Endodermal cell (in vitro differentiated cells): ENCODE data around the gene GP2. TPM values are rescaled to one million over a fixed set of nuclear protein-coding genes. Genes with fewer than 3 reads are reported as not detected.

Experiments
- DNase-seq: peaks from one replicate; pipeline ENCODE4 v3.0.0-alpha.2; 2017
- H3K27ac ChIP-seq: 2 replicates; pipeline ENCODE4 v1.5.1; 2013; ENCODE audit warnings: mild to moderate bottlenecking, low read depth, low read length, moderate library complexity
- H3K27me3 ChIP-seq: 2 replicates; pipeline ENCODE4 v1.6.1; 2013; ENCODE audit warnings: mild to moderate bottlenecking, low read length, moderate library complexity; ENCODE audit not compliant: insufficient read depth, control insufficient read depth, poor library complexity, severe bottlenecking
- H3K36me3 ChIP-seq: 2 replicates; pipeline ENCODE4 v1.7.0; 2013; ENCODE audit warnings: mild to moderate bottlenecking, low read length, moderate library complexity; ENCODE audit not compliant: control insufficient read depth, insufficient read depth
- H3K4me1 ChIP-seq: one replicate; pipeline ENCODE4 v1.7.0; 2013; ENCODE audit warnings: low read length; ENCODE audit not compliant: control insufficient read depth, insufficient read depth
- H3K4me3 ChIP-seq: 2 replicates; pipeline ENCODE4 v1.5.1; 2013; ENCODE audit warnings: mild to moderate bottlenecking, low read length, moderate library complexity
- H3K9ac ChIP-seq: 2 replicates; pipeline ENCODE4 v1.6.1; 2013; ENCODE audit warnings: mild to moderate bottlenecking, low read length, moderate library complexity; ENCODE audit not compliant: poor library complexity, severe bottlenecking; ENCODE audit errors: extremely low read depth
- H3K9me3 ChIP-seq: 2 replicates; pipeline ENCODE4 v1.6.1; 2013; ENCODE audit warnings: mild to moderate bottlenecking, low read length, moderate library complexity; ENCODE audit not compliant: control insufficient read depth
- H3K27ac Mint-ChIP-seq: 2 replicates; pipeline ENCODE4 v1.8.0; 2020; ENCODE audit warnings: mixed read lengths
- H3K27me3 Mint-ChIP-seq: 2 replicates; pipeline ENCODE4 v1.8.0; 2021; ENCODE audit warnings: mild to moderate bottlenecking, mixed read lengths; ENCODE audit not compliant: insufficient read depth
- H3K36me3 Mint-ChIP-seq: 2 replicates; pipeline ENCODE4 v1.8.0; 2020; ENCODE audit warnings: low read depth, mixed read lengths
- H3K4me1 Mint-ChIP-seq: 2 replicates; pipeline ENCODE4 v1.8.0; 2020; ENCODE audit warnings: mixed read lengths
- H3K4me3 Mint-ChIP-seq: 2 replicates; pipeline ENCODE4 v1.8.0; 2020; ENCODE audit warnings: mild to moderate bottlenecking, moderate library complexity, mixed read lengths
- H3K9me3 Mint-ChIP-seq: 2 replicates; pipeline ENCODE4 v1.8.0; 2020; ENCODE audit warnings: mild to moderate bottlenecking, mixed read lengths
- WGBS, 2 experiments: methylation state at CpG; one replicate each; pipeline versions ENCODE4 v1.1.5 to v1.1.7; 2013; ENCODE audit warnings: missing lambda C conversion rate in 2 of 2, mixed read lengths in 1 of 2; ENCODE audit not compliant: insufficient coverage in 1 of 2, insufficient read length in 1 of 2; 5-methylcytosine and 5-hydroxymethylcytosine counted together
- total RNA-seq, 2 donors: library from RNA; stranded (reverse); fragmentation: NEBNext Ultra II Directional in 1 of 2; extraction: Animal tissue kit (Norgen Biotek cat#: 25700) in 1 of 2; gene quantifications; 2 replicates in 1 of 2; 3 replicates in 1 of 2; pipeline ENCODE4 v1.2.1, GENCODE V29; 2021
- TF ChIP-seq, protein P1 (sequence below): fragments of 200-600 bp; sonication (generic); conservative IDR thresholded peaks from 2 replicates; pipeline ENCODE4 v1.5.0; 2021; ENCODE audit warnings: antibody characterized with exemption, mild to moderate bottlenecking

GP2 gene
- total RNA-seq, 2 donors from 2014 or later = not detected

DNA sequence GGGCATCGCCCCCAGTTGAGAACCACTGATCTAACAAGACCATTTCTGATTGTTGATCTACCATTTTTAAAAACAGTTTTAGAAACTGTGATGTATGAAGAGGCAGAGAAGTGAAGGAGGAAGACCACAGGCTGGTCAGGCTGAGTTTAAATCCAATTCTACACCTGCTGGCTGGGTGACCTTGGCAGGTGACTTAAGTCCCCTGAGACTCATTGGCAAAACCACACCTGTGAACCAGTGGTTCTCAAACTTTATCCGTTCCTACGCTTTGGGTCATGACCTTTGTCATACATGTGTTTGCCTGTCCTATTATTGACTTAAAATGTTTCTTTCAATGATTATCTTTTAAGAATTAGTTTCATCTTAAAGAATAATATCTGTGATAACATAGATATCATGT is 2.3 kb downstream of the GP2 start:
- no peaks in the 10 kb centered on the region for H3K36me3 ChIP-seq
- H3K27ac ChIP-seq = no peak overlapping the region
- peaks cover 9% of the 10 kb centered on the region for H3K4me1 ChIP-seq
- Mint-ChIP-seq H3K27me3 (peaks cover 19% of the 10 kb centered on the region), H3K4me1 (peaks cover 31% of the 10 kb centered on the region), H3K9me3 (no peaks in the 10 kb centered on the region), H3K27ac (no peak overlapping the region), H3K36me3 (no peaks in the 10 kb centered on the region), H3K4me3 (no peak overlapping the region)
- H3K4me3 ChIP-seq = no peak overlapping the region
- DNase-seq = no peak
- TF ChIP-seq, protein P1, sequence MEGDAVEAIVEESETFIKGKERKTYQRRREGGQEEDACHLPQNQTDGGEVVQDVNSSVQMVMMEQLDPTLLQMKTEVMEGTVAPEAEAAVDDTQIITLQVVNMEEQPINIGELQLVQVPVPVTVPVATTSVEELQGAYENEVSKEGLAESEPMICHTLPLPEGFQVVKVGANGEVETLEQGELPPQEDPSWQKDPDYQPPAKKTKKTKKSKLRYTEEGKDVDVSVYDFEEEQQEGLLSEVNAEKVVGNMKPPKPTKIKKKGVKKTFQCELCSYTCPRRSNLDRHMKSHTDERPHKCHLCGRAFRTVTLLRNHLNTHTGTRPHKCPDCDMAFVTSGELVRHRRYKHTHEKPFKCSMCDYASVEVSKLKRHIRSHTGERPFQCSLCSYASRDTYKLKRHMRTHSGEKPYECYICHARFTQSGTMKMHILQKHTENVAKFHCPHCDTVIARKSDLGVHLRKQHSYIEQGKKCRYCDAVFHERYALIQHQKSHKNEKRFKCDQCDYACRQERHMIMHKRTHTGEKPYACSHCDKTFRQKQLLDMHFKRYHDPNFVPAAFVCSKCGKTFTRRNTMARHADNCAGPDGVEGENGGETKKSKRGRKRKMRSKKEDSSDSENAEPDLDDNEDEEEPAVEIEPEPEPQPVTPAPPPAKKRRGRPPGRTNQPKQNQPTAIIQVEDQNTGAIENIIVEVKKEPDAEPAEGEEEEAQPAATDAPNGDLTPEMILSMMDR = no peak
- no peaks in the 10 kb centered on the region for H3K9me3 ChIP-seq
- H3K27me3 ChIP-seq = no peaks in the 10 kb centered on the region
- WGBS, 2 experiments = 77 to 80% methylated on average over 2 to 3 of the region's 3 CpGs
- no peak overlapping the region for H3K9ac ChIP-seq

DNA sequence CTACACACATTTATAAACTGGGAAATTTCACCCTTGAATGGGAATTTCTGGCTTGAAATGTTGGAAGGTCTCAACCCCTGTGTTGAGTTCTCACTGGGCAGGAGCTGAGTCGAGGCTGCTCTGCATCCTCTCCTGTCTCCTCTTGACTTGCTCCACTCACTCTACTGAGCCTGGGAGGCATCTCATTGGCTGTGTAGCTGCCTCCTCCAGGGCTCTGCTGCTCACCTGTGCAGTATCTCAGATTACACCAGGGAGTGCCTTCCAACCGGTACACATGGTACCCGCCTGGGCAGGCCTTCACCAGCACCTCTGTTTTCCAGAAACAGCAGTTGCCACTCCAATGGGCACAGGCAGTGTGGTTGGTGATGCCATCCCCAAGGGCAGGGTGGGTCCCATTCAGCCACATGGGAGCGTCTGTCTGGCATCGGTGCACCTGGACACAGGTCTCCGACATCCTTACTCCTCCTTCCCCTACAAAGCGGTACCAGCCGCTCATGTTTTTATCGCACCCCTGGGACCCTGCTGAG is 3.7 kb downstream of the GP2 start:
- H3K4me3 ChIP-seq = no peak overlapping the region
- TF ChIP-seq, protein P1 = no peak
- H3K27ac ChIP-seq = no peak overlapping the region
- Mint-ChIP-seq H3K4me1 (peaks cover 31% of the 10 kb centered on the region), H3K27ac (no peak overlapping the region), H3K9me3 (no peaks in the 10 kb centered on the region), H3K4me3 (no peak overlapping the region), H3K27me3 (peaks cover 23% of the 10 kb centered on the region), H3K36me3 (no peaks in the 10 kb centered on the region)
- WGBS, 2 experiments = 89 to 90% methylated on average over 3 to 9 of the region's 9 CpGs
- H3K4me1 ChIP-seq = peaks cover 9% of the 10 kb centered on the region
- H3K9ac ChIP-seq = no peak overlapping the region
- H3K27me3 ChIP-seq = no peaks in the 10 kb centered on the region
- no peak for DNase-seq
- no peaks in the 10 kb centered on the region for H3K36me3 ChIP-seq
- no peaks in the 10 kb centered on the region for H3K9me3 ChIP-seq

GRCh38 chr16:20322696-20323095 is 4.6 kb downstream of the GP2 start:
- no peaks in the 10 kb centered on the region for H3K9me3 Mint-ChIP-seq
- no peaks in the 10 kb centered on the region for H3K36me3 Mint-ChIP-seq
- H3K4me3 ChIP-seq = no peak overlapping the region
- no peak overlapping the region for H3K27ac Mint-ChIP-seq
- no peaks in the 10 kb centered on the region for H3K9me3 ChIP-seq
- no peaks in the 10 kb centered on the region for H3K27me3 ChIP-seq
- no peak for DNase-seq
- WGBS, 2 experiments = 95 to 97% methylated on average over 2 to 4 of the region's 4 CpGs
- TF ChIP-seq, protein P1 = no peak
- H3K36me3 ChIP-seq = no peaks in the 10 kb centered on the region
- peaks cover 25% of the 10 kb centered on the region for H3K4me1 Mint-ChIP-seq
- H3K9ac ChIP-seq = no peak overlapping the region
- no peak overlapping the region for H3K27ac ChIP-seq
- H3K4me1 ChIP-seq = peaks cover 9% of the 10 kb centered on the region
- H3K4me3 Mint-ChIP-seq = no peak overlapping the region
- peaks cover 21% of the 10 kb centered on the region for H3K27me3 Mint-ChIP-seq
